Measurements from ENCODE around the gene KIFAP3.

DNA sequence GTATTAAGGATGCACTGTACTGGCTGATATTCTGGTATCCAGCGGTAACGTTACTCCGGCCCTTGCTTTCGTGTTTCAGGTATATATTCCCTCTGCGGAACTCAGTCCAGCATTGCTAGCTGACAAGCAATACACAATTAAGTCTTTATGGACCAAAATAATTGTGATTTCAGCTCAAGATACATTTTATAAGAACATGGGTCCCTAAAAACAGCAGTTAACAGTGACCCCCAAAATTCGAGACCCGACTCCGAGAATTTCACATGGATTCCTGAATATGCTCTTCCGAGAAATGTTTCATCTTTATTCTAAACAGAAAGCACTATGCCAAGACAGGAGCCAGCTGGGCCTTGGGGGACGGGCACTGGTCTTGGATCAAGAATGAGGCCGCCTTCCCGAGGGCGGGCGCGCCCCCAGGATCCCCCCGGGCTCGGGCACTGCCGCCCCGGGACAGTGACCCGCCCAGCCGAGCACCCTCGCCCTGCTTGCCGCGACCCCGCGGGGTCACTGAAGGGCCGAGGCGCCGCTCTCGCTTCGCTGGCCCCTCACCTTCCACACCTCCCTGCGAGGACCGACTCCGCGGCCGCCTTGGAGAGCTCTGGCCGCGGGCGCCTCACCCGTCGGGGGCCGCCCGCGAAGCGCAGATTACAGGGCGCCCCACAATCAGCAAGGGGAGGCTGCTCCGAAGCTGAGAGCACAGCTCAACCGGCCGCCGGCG lies 181.4 kb downstream of the KIFAP3 start:
- TF ChIP-seq, protein P1, sequence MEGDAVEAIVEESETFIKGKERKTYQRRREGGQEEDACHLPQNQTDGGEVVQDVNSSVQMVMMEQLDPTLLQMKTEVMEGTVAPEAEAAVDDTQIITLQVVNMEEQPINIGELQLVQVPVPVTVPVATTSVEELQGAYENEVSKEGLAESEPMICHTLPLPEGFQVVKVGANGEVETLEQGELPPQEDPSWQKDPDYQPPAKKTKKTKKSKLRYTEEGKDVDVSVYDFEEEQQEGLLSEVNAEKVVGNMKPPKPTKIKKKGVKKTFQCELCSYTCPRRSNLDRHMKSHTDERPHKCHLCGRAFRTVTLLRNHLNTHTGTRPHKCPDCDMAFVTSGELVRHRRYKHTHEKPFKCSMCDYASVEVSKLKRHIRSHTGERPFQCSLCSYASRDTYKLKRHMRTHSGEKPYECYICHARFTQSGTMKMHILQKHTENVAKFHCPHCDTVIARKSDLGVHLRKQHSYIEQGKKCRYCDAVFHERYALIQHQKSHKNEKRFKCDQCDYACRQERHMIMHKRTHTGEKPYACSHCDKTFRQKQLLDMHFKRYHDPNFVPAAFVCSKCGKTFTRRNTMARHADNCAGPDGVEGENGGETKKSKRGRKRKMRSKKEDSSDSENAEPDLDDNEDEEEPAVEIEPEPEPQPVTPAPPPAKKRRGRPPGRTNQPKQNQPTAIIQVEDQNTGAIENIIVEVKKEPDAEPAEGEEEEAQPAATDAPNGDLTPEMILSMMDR (IDR thresholded peaks at IDR 0.05): no peak
- TF ChIP-seq POLR2A (IDR thresholded peaks at IDR 0.05): no peak

Data from suprapubic skin (tissue), 3 donors.